Right lobe of liver (tissue), 6 donors: ENCODE results near the gene MKI67. TPM values are rescaled to one million over a fixed set of nuclear protein-coding genes. Genes with fewer than 3 reads are reported as not detected.

ENCODE experiments used
- ATAC-seq, 4 donors: fragments of 200-7000 bp; cut with Tn5 transposase; one replicate each; pipeline ENCODE4 v1.9.1; 2020; ENCODE audit warnings: mild to moderate bottlenecking in 4 of 4, moderate library complexity in 4 of 4
- DNase-seq, 3 donors: peaks; one replicate each; pipeline ENCODE4 v3.0.0-alpha.2; 2020
- H3K27ac ChIP-seq, 3 donors: fragments of 200-600 bp; one replicate each; pipeline ENCODE4 v1.8.0; 2022
- H3K27me3 ChIP-seq, 2 donors: fragments of 200-600 bp; one replicate each; pipeline ENCODE4 v1.8.0; 2022
- H3K36me3 ChIP-seq, 4 donors: fragments of 200-600 bp; sonication (generic) in 1 of 4; one replicate each; pipeline versions ENCODE4 v1.5.1 to v1.8.0; 2017 to 2022; ENCODE audit warnings: control low read depth in 1 of 4
- H3K4me1 ChIP-seq, 4 donors: fragments of 200-600 bp; sonication (generic) in 1 of 4; one replicate each; pipeline versions ENCODE4 v1.5.1 to v1.8.0; 2017 to 2022; ENCODE audit warnings: control low read depth in 1 of 4
- H3K4me3 ChIP-seq, 3 donors: fragments of 200-600 bp; one replicate each; pipeline ENCODE4 v1.8.0; 2022
- H3K9me3 ChIP-seq, 4 donors: fragments of 200-600 bp; sonication (generic) in 1 of 4; one replicate each; pipeline versions ENCODE4 v1.5.1 to v1.8.0; 2017 to 2022; ENCODE audit warnings: control low read depth in 1 of 4
- POLR2A ChIP-seq: fragments of 450-650 bp; IDR thresholded peaks from one replicate; pipeline ENCODE4 v1.6.1; 2017; ENCODE audit warnings: antibody characterized with exemption, mild to moderate bottlenecking
- WGBS: methylation state at CpG from one replicate; pipeline ENCODE4 v1.1.6; 2018; ENCODE audit warnings: low coverage, low lambda C conversion rate; ENCODE audit not compliant: insufficient coverage; ENCODE audit errors: missing lambda C conversion rate; 5-methylcytosine and 5-hydroxymethylcytosine counted together
- intact Hi-C, 2 donors: fragments of 100-400 bp; cut with DNase I; formaldehyde crosslinking; loops; one replicate each; pipeline versions ENCODE4 v1.11.2 to v1.14.1; 2022
- total RNA-seq, 6 experiments: library from RNA; depleted of rRNA in 2 of 6; stranded (reverse); fragments of >200 nt in 2 of 6; fragmentation: NEBNext Ultra II Directional in 3 of 6; extraction: Animal tissue kit (Norgen Biotek cat#: 25700) in 3 of 6; gene quantifications; one replicate each; pipeline versions ENCODE4 v1.1.0 to v1.2.4, GENCODE V29; 2016 to 2023
- TF ChIP-seq, protein P1 (sequence below), 4 donors: fragments of 200-600 bp in 3 of 4; fragments of 450-650 bp in 1 of 4; IDR thresholded peaks; one replicate each; pipeline versions ENCODE4 v1.5.1 to v1.8.0; 2016 to 2022; ENCODE audit warnings: antibody characterized with exemption in 4 of 4, mild to moderate bottlenecking in 2 of 4
- donor health status: DM: no; HTN: yes; CAD: no.
- donor health status: DM: no; HTN: no; CAD: no.
- donor health status: DM: no; HTN: no; CAD: no.
- donor health status: DM: no; HTN: yes; CAD: no.
- donor health status: DM: no; HTN: yes; CAD: no.

MKI67 gene
- total RNA-seq, 6 experiments from 2014 or later: 0.42 to 4.6 (median 1.9) TPM

DNA sequence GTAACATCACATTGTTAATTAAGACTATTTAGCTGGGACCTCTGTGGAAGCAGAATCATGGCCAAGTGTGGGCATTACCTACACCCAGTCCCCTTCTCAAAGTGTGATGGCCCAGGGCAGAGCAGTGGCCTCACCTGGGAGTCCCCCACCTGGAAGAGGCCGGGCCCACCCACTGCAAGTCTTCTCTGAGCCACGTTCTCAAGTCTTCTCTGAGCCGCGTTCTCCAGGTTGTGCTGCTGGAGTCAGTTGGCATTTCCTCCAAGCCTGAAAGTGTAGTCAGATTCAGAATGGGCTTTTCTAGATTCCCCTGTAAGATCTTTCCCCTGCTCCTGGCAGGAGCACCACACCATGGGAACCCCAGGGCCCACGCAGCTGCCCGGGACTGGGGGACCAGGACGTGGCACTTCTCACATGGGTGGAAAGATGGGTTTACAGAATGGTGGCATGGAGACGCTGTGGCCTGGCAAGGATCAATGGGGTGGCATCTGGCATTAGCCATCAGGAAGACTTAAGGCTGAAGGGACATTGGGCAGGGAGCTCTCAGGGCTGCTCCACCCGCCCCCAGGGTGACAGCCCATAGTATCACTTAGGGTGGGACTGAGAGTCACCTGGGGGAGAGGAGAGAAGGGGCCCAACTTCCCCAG is 68.0 kb downstream of the MKI67 start:
- DNase-seq: peak in 1 of 3 donors; percentile 36
- no peak overlapping the region for H3K27ac ChIP-seq
- no peaks in the 10 kb centered on the region for H3K4me1 ChIP-seq
- WGBS: 87% methylated on average over 4 of the region's 9 CpGs
- H3K9me3 ChIP-seq: no peaks in the 10 kb centered on the region
- ATAC-seq: no peak
- no peaks in the 10 kb centered on the region for H3K36me3 ChIP-seq
- intact Hi-C loops: no loop called here
- no peak overlapping the region for H3K4me3 ChIP-seq
- no peaks in the 10 kb centered on the region for H3K27me3 ChIP-seq
- no peak for TF ChIP-seq POLR2A
- TF ChIP-seq, protein P1, sequence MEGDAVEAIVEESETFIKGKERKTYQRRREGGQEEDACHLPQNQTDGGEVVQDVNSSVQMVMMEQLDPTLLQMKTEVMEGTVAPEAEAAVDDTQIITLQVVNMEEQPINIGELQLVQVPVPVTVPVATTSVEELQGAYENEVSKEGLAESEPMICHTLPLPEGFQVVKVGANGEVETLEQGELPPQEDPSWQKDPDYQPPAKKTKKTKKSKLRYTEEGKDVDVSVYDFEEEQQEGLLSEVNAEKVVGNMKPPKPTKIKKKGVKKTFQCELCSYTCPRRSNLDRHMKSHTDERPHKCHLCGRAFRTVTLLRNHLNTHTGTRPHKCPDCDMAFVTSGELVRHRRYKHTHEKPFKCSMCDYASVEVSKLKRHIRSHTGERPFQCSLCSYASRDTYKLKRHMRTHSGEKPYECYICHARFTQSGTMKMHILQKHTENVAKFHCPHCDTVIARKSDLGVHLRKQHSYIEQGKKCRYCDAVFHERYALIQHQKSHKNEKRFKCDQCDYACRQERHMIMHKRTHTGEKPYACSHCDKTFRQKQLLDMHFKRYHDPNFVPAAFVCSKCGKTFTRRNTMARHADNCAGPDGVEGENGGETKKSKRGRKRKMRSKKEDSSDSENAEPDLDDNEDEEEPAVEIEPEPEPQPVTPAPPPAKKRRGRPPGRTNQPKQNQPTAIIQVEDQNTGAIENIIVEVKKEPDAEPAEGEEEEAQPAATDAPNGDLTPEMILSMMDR (IDR thresholded peaks at IDR 0.05): no peak

DNA sequence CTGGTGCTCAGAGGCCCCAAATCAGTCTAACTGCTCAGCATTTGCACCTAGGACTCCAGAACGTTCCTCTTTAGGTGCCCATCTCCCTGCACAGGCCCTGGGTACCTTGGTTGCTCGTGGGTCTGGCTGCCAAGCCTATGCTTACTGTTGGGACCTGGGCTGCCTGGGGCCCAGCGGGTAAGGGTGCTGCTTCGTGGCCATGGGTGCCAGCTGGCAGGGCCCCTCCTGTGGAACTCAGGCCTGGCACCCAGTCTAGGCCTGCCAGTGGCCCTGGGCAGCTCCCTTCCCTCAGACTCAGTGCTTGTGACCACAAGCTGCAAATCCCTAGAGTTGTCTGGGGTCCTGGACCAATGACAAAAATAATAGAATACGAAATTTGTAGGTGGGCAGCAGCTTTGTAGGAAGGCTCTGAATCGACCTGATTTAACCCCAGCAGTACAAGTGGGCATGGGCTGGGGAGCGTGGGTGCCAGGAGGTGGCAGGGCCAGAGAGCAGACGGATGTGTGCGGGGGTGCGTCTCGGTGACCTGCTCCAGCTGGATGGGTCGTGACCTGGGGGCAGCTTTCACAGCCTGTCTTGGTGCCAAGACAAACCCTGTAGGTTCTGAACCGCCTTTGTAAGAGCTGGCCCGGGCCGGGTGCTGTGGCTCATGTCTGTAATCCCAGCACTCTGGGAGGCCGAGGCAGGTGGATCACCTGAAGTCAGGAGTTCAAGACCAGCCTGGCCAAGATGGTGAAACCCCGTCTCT is 69.7 kb downstream of the MKI67 start:
- no peak for TF ChIP-seq POLR2A
- TF ChIP-seq, protein P1 (IDR thresholded peaks at IDR 0.05): no peak
- ATAC-seq (no peak), DNase-seq (peak in 1 of 3 donors; percentile 20)
- Histone ChIP-seq H3K4me1 (no peaks in the 10 kb centered on the region), H3K36me3 (no peaks in the 10 kb centered on the region), H3K9me3 (no peaks in the 10 kb centered on the region), H3K27ac (no peak overlapping the region), H3K27me3 (no peaks in the 10 kb centered on the region), H3K4me3 (no peak overlapping the region)
- 90% methylated on average over 7 of the region's 17 CpGs for WGBS
- intact Hi-C loops: no loop called here

DNA sequence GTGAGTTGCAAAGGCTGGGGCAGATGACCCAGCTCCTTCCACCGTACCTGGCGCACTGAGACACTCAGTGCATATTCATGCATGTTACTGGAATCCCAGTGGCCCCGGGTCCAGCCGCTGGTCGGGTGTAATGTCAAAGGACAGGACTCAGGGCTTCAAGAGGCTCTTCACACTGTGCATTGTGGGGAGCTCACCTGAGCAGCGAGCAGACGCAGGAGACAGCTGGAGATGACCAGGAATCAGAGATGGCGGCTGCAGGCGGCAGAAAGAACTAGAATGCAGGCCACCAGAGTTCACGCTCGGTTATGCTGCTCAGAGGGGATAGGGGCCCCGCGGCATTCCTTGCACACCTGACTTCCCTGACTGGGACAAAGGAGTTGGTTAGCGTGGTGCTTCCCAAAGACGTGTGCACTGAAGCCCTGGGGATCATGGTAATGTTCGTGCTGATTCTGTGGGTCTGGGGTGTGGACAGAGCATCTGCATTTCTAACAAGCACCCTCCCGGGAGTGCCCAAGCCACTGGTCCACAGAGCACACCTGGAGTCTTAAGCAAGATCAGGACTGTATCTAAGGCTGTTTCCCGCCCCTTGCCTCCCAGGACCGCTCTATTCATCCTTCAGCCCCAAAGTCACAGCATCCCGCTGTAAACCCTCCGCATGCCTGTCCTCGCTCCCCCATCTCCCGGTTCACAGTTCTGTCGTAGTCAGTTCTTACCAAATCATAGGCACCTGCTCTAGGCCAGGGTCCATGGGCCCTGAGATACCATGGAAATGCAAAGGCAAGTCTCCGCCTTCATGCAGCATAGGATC is 71.0 kb downstream of the MKI67 start:
- Histone ChIP-seq H3K27me3 (no peaks in the 10 kb centered on the region), H3K9me3 (no peaks in the 10 kb centered on the region), H3K36me3 (no peaks in the 10 kb centered on the region), H3K27ac (peak overlapping the region in 1 of 3 donors; percentile 8), H3K4me1 (no peaks in the 10 kb centered on the region), H3K4me3 (no peak overlapping the region)
- ATAC-seq (no peak), DNase-seq (no peak)
- TF ChIP-seq POLR2A: no peak
- TF ChIP-seq, protein P1 (IDR thresholded peaks at IDR 0.05): no peak
- intact Hi-C loops: no loop called here
- WGBS: 88% methylated on average over 5 of the region's 25 CpGs

DNA sequence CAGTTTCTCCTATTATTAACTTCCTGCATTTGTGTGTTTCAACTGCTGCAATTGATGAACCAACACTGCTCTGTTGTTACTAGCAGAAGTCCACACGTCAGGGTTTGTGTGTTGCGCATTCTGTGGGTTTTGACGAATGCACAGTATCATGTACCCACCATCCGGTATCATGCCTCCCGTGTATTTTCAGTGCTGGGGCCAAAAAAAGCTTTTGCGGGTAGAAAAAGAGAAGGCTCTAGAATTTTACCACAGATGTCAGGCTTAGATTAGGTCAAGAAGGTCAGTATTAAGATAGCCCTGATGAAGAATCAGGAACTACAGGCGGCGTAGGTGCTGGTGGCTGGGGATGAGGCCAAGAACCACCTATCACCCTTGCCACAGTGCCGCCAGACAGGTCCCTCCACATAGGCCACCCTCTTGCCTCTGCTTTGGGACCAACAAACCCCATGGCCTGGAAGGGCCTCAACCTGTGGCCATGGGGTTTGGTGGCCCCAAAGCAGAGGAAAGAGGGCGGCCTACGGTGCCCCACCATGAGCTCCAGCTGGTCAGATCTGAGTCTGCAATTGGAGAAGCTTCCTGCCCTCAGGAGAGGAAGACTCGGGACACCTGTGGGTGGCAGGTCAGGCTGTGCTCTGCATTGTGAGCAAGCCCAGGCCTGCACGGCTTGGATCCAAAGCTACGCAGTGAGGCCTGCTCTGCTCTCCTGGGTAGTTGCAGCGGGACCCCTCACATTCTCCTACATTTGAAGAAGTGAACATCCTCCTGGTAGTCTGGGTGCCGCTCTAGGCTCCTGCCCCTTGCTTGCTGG is 71.9 kb downstream of the MKI67 start:
- 33% methylated on average over 8 of the region's 16 CpGs for WGBS
- no peaks in the 10 kb centered on the region for H3K27me3 ChIP-seq
- no peaks in the 10 kb centered on the region for H3K36me3 ChIP-seq
- TF ChIP-seq POLR2A: no peak
- TF ChIP-seq, protein P1 (IDR thresholded peaks at IDR 0.05): no peak
- no peak overlapping the region for H3K4me3 ChIP-seq
- DNase-seq (no peak), ATAC-seq (peak; percentile 13 to 29 (median 22))
- intact Hi-C loops: no loop called here
- peak overlapping the region in 1 of 3 donors; percentile 8 for H3K27ac ChIP-seq
- no peaks in the 10 kb centered on the region for H3K4me1 ChIP-seq
- H3K9me3 ChIP-seq: no peaks in the 10 kb centered on the region
